ENCODE measurements around the gene TCL1B. TPM values are rescaled to one million over a fixed set of nuclear protein-coding genes. Genes with fewer than 3 reads are reported as not detected.

Gene TCL1B
- total and polyA plus RNA-seq, 3 donors from 2014 or later, result 3.7 to 5.6 (median 5.1) TPM

GRCh38 chr14:95649230-95649629, 37.0 kb upstream of the TCL1B start:
- Histone ChIP-seq H3K27me3 (no peaks in the 10 kb centered on the region), H3K4me1 (no peaks in the 10 kb centered on the region), H3K9me3 (no peaks in the 10 kb centered on the region), H3K36me3 (ENCODE audit: low read depth, missing control alignments) (no peaks in the 10 kb centered on the region), H3K4me3 (no peak overlapping the region), H3K27ac (no peak overlapping the region)
- intact Hi-C loops (cut with DNase I; ENCODE audit: low total_unique reads), result no loop called here
- DNase-seq, result no peak
- no peak for TF ChIP-seq POLR2A (IDR thresholded peaks at IDR 0.05)
- no peak for TF ChIP-seq CTCF (IDR thresholded peaks at IDR 0.05)
- WGBS, 2 donors, result 93% methylated on average over 5 to 7 of the region's 7 CpGs

GRCh38 chr14:95651028-95651427, 35.2 kb upstream of the TCL1B start:
- Histone ChIP-seq H3K36me3 (ENCODE audit: low read depth, missing control alignments) (no peaks in the 10 kb centered on the region), H3K9me3 (no peaks in the 10 kb centered on the region), H3K4me1 (no peaks in the 10 kb centered on the region), H3K27ac (no peak overlapping the region), H3K4me3 (no peak overlapping the region), H3K27me3 (no peaks in the 10 kb centered on the region)
- 72 to 78% methylated on average over 7 of the region's 7 CpGs for WGBS, 2 donors
- DNase-seq, result no peak
- intact Hi-C loops (cut with DNase I; ENCODE audit: low total_unique reads), result no loop called here
- no peak for TF ChIP-seq CTCF (IDR thresholded peaks at IDR 0.05)
- TF ChIP-seq POLR2A (IDR thresholded peaks at IDR 0.05), result no peak

- H3K27ac ChIP-seq, result no peak overlapping the region
Observed at GRCh38 chr14:95651821-95652583, 34.2 kb upstream of the TCL1B start.

GRCh38 chr14:95652690-95653089, 33.5 kb upstream of the TCL1B start:
- DNase-seq, result no peak
- TF ChIP-seq CTCF (IDR thresholded peaks at IDR 0.05) (no peak), POLR2A (IDR thresholded peaks at IDR 0.05) (no peak)
- Histone ChIP-seq H3K9me3 (no peaks in the 10 kb centered on the region), H3K4me3 (no peak overlapping the region), H3K27me3 (no peaks in the 10 kb centered on the region), H3K27ac (no peak overlapping the region), H3K36me3 (ENCODE audit: low read depth, missing control alignments) (no peaks in the 10 kb centered on the region), H3K4me1 (no peaks in the 10 kb centered on the region)
- intact Hi-C loops (cut with DNase I; ENCODE audit: low total_unique reads), result no loop called here
- WGBS, 2 donors, result 85 to 88% methylated on average over 2 of the region's 2 CpGs

More at GRCh38 chr14:95651821-95652583, 34.2 kb upstream of the TCL1B start:
- Histone ChIP-seq H3K36me3 (ENCODE audit: low read depth, missing control alignments) (no peaks in the 10 kb centered on the region), H3K27me3 (no peaks in the 10 kb centered on the region), H3K9me3 (no peaks in the 10 kb centered on the region), H3K4me3 (no peak overlapping the region), H3K4me1 (no peaks in the 10 kb centered on the region)
- TF ChIP-seq CTCF (IDR thresholded peaks at IDR 0.05) (no peak), POLR2A (IDR thresholded peaks at IDR 0.05) (no peak)
- no peak for DNase-seq
- 36 to 37% methylated on average over 5 of the region's 5 CpGs for WGBS, 2 donors
- intact Hi-C loops (cut with DNase I; ENCODE audit: low total_unique reads), result no loop called here

- Histone ChIP-seq H3K9me3 (no peaks in the 10 kb centered on the region), H3K27ac (no peak overlapping the region), H3K27me3 (no peaks in the 10 kb centered on the region), H3K4me1 (no peaks in the 10 kb centered on the region), H3K4me3 (no peak overlapping the region), H3K36me3 (ENCODE audit: low read depth, missing control alignments) (no peaks in the 10 kb centered on the region)
- 72 to 76% methylated on average over 1 of the region's 1 CpG for WGBS, 2 donors
- intact Hi-C loops (cut with DNase I; ENCODE audit: low total_unique reads), result no loop called here
- DNase-seq, result no peak
- TF ChIP-seq POLR2A (IDR thresholded peaks at IDR 0.05) (no peak), CTCF (IDR thresholded peaks at IDR 0.05) (no peak)
Observed at GRCh38 chr14:95655461-95655860, 30.8 kb upstream of the TCL1B start.
